ENCODE data around the gene UFC1. TPM values are rescaled to one million over a fixed set of nuclear protein-coding genes. Genes with fewer than 3 reads are reported as not detected.

The UFC1 gene
- total RNA-seq, 2 donors from 2014 or later, result 53.0 to 77.4 TPM

DNA sequence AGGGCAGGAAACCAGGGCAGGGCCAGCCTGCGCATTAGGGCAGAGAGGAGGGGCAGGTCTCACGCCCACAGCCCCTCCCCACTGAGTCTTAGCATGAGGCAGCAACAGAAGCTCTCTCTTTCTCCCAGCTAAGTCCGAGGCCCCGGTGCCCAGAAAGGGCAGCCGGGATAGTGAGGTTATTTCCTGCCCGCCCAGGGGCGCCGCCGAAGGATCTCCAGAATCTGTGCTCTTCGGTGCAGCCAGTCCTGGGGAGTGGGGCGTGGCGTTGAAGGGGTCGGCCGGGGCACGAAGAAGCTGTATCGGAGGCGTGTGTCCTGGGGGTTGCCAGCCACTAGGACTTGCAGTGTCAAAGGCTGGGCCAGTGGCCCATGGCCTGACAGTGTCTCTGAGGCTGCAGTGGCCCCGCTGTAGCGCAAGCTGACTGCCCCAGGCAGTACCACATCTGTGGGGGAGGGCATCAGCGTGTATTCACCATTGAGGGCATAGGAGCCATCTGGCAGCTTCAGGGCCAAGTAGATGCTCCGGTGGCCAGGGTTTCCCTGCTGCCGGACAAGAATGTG, 37.3 kb downstream of the UFC1 start:
- H3K9me3 ChIP-seq, result no peaks in the 10 kb centered on the region
- TF ChIP-seq, protein P1, sequence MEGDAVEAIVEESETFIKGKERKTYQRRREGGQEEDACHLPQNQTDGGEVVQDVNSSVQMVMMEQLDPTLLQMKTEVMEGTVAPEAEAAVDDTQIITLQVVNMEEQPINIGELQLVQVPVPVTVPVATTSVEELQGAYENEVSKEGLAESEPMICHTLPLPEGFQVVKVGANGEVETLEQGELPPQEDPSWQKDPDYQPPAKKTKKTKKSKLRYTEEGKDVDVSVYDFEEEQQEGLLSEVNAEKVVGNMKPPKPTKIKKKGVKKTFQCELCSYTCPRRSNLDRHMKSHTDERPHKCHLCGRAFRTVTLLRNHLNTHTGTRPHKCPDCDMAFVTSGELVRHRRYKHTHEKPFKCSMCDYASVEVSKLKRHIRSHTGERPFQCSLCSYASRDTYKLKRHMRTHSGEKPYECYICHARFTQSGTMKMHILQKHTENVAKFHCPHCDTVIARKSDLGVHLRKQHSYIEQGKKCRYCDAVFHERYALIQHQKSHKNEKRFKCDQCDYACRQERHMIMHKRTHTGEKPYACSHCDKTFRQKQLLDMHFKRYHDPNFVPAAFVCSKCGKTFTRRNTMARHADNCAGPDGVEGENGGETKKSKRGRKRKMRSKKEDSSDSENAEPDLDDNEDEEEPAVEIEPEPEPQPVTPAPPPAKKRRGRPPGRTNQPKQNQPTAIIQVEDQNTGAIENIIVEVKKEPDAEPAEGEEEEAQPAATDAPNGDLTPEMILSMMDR (IDR thresholded peaks at IDR 0.05), result no peak
- DNase-seq (ENCODE audit: low spot score), result no peak
- peaks cover 39% of the 10 kb centered on the region for H3K36me3 ChIP-seq
- no peaks in the 10 kb centered on the region for H3K27me3 ChIP-seq
- no peak overlapping the region for H3K4me3 ChIP-seq
- H3K4me1 ChIP-seq, result peaks cover 0 to 34% of the 10 kb centered on the region in 2 donors
- no peak overlapping the region for H3K27ac ChIP-seq

DNA sequence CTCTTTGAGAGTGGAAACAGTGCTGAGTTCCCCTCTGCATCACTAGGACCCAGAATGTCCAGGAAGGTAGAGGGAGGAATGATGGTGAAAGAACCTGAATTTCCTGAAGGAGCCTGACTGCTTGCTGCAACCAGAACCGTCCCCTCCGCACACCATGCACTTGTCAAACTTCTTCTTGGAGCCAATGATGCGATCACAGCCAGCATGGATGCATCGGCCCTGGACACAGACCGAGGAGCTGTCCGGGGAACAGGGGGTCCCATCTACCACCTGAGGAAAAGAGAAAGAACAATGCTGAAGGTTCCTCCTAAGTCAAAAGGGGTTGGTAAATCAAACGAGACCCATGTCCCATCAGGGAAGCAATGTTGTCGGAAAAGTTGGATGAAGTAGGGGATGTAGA, 38.2 kb downstream of the UFC1 start:
- H3K4me3 ChIP-seq, result no peak overlapping the region
- TF ChIP-seq, protein P1 (IDR thresholded peaks at IDR 0.05), result no peak
- H3K9me3 ChIP-seq, result no peaks in the 10 kb centered on the region
- no peak overlapping the region for H3K27ac ChIP-seq
- peaks cover 0 to 36% of the 10 kb centered on the region in 2 donors for H3K4me1 ChIP-seq
- H3K27me3 ChIP-seq, result no peaks in the 10 kb centered on the region
- no peak for DNase-seq (ENCODE audit: low spot score)
- H3K36me3 ChIP-seq, result peaks cover 45% of the 10 kb centered on the region

DNA sequence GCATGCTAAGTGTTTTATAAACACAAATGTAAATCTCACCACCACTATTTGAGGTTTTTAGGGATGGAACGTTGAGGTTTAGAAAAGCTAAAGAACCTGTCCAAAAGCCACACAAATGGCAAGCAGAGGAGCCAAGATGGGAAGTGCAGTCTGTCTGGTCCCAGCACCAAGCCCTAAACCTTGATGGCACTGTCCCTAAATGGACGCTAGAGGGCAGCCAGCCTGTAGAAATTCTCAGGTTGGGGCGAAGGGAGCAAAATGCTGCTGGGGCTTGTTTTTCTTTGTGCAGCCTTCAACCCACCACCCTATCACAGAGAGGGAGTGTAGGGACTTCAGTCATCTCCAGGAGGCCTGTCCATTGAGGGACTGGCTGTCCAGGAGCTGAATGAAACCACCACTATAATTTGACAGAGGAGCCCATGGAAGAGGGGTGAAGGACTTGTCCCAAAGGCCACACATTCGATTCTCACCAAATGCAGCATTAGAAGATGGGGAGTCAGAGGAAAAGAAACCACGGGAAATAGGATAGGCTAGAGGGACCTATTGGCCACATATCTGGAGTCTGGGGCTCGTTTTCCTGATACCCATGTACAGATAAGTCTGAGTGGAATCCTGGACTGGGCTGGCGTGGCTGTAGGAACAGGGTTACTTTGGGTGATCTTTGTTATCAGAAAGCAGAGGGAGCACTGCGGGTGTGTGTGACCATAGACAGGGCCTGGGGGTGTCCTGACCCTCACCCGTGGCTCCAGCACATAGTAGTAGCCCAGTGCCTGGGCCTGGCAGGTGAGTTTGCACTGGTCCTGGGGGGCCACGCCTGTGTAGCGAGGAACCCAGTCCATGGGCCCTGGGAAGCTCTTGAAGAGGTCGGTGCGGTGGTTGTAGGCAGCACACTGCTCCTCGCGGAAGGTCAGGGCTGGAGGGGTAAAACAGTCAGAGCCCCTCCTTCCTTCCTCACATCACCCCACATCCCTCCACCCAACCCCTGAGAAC, 39.0 kb downstream of the UFC1 start:
- DNase-seq (ENCODE audit: low spot score), result no peak
- peaks cover 0 to 44% of the 10 kb centered on the region in 2 donors for H3K4me1 ChIP-seq
- H3K9me3 ChIP-seq, result no peaks in the 10 kb centered on the region
- TF ChIP-seq, protein P1 (IDR thresholded peaks at IDR 0.05), result peak; percentile 78 to 91
- peak overlapping the region; percentile 29 to 33 for H3K27ac ChIP-seq
- no peaks in the 10 kb centered on the region for H3K27me3 ChIP-seq
- no peak overlapping the region for H3K4me3 ChIP-seq
- H3K36me3 ChIP-seq, result peaks cover 45% of the 10 kb centered on the region

DNA sequence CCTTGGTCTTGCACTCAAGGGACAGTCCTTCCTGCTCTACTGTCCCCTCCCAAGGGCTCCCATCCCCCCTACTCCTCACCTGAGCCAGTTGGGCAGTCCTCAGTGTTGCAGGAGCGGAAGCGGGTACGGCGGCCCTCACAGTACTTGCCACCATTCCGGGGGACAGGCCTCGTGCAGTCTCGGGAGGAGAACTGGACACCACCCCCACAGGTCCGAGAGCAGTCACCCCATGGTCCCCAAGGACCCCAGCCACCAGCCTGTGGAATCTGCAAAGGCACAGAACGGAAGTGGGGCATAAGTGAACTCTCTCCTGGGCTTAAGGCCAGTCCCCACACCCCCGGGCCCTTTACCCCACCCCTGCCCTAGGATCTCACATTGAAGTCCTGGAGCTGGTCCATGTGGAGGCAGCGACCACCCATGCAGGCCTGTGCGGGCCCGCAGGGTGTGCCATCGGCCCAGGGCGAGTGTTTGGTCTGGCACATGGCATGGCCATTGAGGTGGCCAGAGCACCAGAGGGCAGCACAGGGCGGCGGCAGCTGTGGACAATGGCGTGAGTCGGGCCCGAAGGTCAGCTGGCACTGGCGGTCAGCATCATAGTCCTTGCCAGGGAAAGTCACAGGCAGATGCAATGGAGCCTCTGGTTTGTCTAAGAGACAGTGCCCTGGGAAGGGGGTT, 39.9 kb downstream of the UFC1 start:
- Histone ChIP-seq H3K4me3 (peak overlapping the region; percentile 5 to 23), H3K4me1 (peaks cover 0 to 53% of the 10 kb centered on the region in 2 donors), H3K27ac (peak overlapping the region; percentile 29 to 33), H3K36me3 (peaks cover 45% of the 10 kb centered on the region), H3K27me3 (no peaks in the 10 kb centered on the region), H3K9me3 (no peaks in the 10 kb centered on the region)
- no peak for DNase-seq (ENCODE audit: low spot score)
- TF ChIP-seq, protein P1 (IDR thresholded peaks at IDR 0.05), result no peak

DNA sequence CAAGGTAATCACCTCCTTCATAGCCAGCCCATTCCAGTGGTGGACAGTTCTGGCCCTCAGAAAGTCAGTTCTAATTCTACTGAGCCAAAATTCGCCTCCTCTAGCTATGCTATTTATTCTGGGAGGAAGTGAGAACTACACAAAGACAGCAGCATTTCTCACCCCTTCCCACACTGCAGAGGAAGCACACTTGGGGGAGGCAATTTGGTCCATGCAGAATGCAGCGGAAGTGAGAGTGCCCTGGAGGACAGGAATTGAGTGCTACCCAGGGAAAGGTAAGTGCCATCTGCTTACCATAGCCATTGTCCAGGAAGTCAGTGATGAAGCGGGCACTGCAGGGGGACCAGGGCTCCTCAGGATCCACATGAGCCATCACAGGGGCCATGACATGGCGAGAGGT, 41.4 kb downstream of the UFC1 start:
- H3K4me1 ChIP-seq, result peaks cover 0 to 68% of the 10 kb centered on the region in 2 donors
- TF ChIP-seq, protein P1 (IDR thresholded peaks at IDR 0.05), result no peak
- H3K4me3 ChIP-seq, result peak overlapping the region; percentile 48 to 55
- no peaks in the 10 kb centered on the region for H3K27me3 ChIP-seq
- peak overlapping the region in 1 of 2 donors; percentile 99 for H3K27ac ChIP-seq
- DNase-seq (ENCODE audit: low spot score), result no peak
- H3K9me3 ChIP-seq, result no peaks in the 10 kb centered on the region
- H3K36me3 ChIP-seq, result peaks cover 45% of the 10 kb centered on the region
